ENCODE data around the gene HRG.

HRG gene

DNA sequence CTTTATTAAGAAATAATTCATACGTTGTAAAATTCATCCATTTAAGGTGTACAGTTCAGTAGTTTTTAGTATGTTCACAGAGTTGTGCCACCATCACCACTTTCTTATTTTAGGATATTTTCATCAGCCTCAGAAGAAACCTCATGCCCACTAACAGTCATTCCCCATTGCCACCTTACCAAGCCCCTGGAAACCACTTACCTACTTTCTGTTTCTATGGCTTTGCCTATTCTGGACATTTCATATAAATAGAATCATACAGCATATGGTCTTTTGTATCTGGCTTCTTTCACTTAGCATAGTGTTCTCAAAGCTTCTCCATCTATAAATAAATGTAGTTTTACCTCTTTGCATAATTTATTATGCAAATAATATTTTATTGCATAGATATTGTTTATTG lies 19.0 kb upstream of the HRG start:
- no peak overlapping the region for H3K9ac ChIP-seq (ENCODE audit: low read length)
- no peaks in the 10 kb centered on the region for H3K4me1 ChIP-seq (ENCODE audit: control insufficient read depth, insufficient read depth, low read depth, low read length)
- no peak overlapping the region for H2BK15ac ChIP-seq (ENCODE audit: low read depth, poor library complexity, severe bottlenecking)
- no peak overlapping the region for H3K4me3 ChIP-seq (ENCODE audit: insufficient read depth in 1 of 2, low read depth in 1 of 2, low read length in 2 of 2)
- no peak overlapping the region for H3K23ac ChIP-seq (ENCODE audit: low read length in 2 of 2)
- no peak overlapping the region for H3K18ac ChIP-seq (ENCODE audit: low read depth in 1 of 2, low read length in 2 of 2)
- no peak overlapping the region for H2BK5ac ChIP-seq (ENCODE audit: low read depth, low read length, poor library complexity, severe bottlenecking)
- H3K14ac ChIP-seq (ENCODE audit: low read length in 2 of 2): no peak overlapping the region
- H4K91ac ChIP-seq (ENCODE audit: low read length): no peak overlapping the region
- no peak for DNase-seq
- H2BK12ac ChIP-seq (ENCODE audit: low read length in 2 of 2): no peak overlapping the region
- H3K4ac ChIP-seq (ENCODE audit: low read depth in 1 of 2, low read length in 2 of 2): no peak overlapping the region
- peaks cover 29% of the 10 kb centered on the region in 2 experiments for H3K27me3 ChIP-seq (ENCODE audit: control insufficient read depth in 1 of 2, insufficient read depth in 1 of 2, low read length in 2 of 2)
- no peak overlapping the region for H2BK120ac ChIP-seq (ENCODE audit: low read depth, low read length)
- 80% methylated on average over 1 of the region's 1 CpG for WGBS
- H3K79me1 ChIP-seq (replicated peaks; ENCODE audit: low read length, poor library complexity, severe bottlenecking): no peaks in the 10 kb centered on the region
- H3K27ac ChIP-seq (ENCODE audit: low read length, poor library complexity, severe bottlenecking): no peak overlapping the region
- H3K36me3 ChIP-seq (ENCODE audit: control insufficient read depth in 1 of 2, insufficient read depth in 2 of 2, low read depth in 1 of 2, low read length in 2 of 2): no peaks in the 10 kb centered on the region
- no peaks in the 10 kb centered on the region for H3K9me3 ChIP-seq (ENCODE audit: control insufficient read depth, low read length)
- H4K8ac ChIP-seq (ENCODE audit: low read length): no peak overlapping the region
- no peak overlapping the region for H2AFZ ChIP-seq (ENCODE audit: low read depth, low read length)
- no peak overlapping the region for H3K4me2 ChIP-seq (ENCODE audit: low read length, poor library complexity, severe bottlenecking)
- no peak overlapping the region for H2AK5ac ChIP-seq (ENCODE audit: low read length, severe bottlenecking)

DNA sequence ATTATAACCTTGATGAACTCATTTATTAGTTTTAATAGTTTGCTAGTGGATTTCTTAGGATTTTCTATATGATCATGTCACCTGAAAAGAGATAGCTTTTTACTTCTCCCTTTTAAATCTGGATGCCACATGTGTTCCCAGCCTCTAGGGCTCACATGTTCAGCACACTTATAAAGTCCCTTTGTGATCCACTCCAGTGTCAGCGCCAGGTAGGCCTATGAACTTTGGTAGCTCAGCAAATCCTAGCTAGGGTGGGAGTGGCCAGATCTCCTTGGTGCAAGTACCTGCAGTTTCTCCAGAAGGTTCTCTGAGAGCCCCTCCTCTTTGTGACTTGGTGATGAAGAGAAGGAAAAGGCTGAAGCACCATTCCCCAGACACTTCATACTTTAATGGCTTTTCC lies 17.0 kb upstream of the HRG start:
- Histone ChIP-seq H3K18ac (ENCODE audit: low read depth in 1 of 2, low read length in 2 of 2) (no peak overlapping the region), H3K23ac (ENCODE audit: low read length in 2 of 2) (no peak overlapping the region), H2BK12ac (ENCODE audit: low read length in 2 of 2) (no peak overlapping the region), H2BK5ac (ENCODE audit: low read depth, low read length, poor library complexity, severe bottlenecking) (no peak overlapping the region), H3K4ac (ENCODE audit: low read depth in 1 of 2, low read length in 2 of 2) (no peak overlapping the region), H3K4me2 (ENCODE audit: low read length, poor library complexity, severe bottlenecking) (no peak overlapping the region), H2BK15ac (ENCODE audit: low read depth, poor library complexity, severe bottlenecking) (no peak overlapping the region), H2AFZ (ENCODE audit: low read depth, low read length) (no peak overlapping the region), H2BK120ac (ENCODE audit: low read depth, low read length) (no peak overlapping the region), H3K9ac (ENCODE audit: low read length) (no peak overlapping the region), H3K14ac (ENCODE audit: low read length in 2 of 2) (no peak overlapping the region), H3K79me1 (replicated peaks; ENCODE audit: low read length, poor library complexity, severe bottlenecking) (no peaks in the 10 kb centered on the region), H3K4me3 (ENCODE audit: insufficient read depth in 1 of 2, low read depth in 1 of 2, low read length in 2 of 2) (no peak overlapping the region), H2AK5ac (ENCODE audit: low read length, severe bottlenecking) (no peak overlapping the region), H4K91ac (ENCODE audit: low read length) (no peak overlapping the region), H3K27me3 (ENCODE audit: control insufficient read depth in 1 of 2, insufficient read depth in 1 of 2, low read length in 2 of 2) (peaks cover 27 to 41% of the 10 kb centered on the region in 2 experiments), H3K9me3 (ENCODE audit: control insufficient read depth, low read length) (no peaks in the 10 kb centered on the region), H3K36me3 (ENCODE audit: control insufficient read depth in 1 of 2, insufficient read depth in 2 of 2, low read depth in 1 of 2, low read length in 2 of 2) (no peaks in the 10 kb centered on the region), H3K27ac (ENCODE audit: low read length, poor library complexity, severe bottlenecking) (no peak overlapping the region), H4K8ac (ENCODE audit: low read length) (no peak overlapping the region), H3K4me1 (ENCODE audit: control insufficient read depth, insufficient read depth, low read depth, low read length) (no peaks in the 10 kb centered on the region)
- WGBS: 87% methylated on average over 1 of the region's 1 CpG
- DNase-seq: no peak

DNA sequence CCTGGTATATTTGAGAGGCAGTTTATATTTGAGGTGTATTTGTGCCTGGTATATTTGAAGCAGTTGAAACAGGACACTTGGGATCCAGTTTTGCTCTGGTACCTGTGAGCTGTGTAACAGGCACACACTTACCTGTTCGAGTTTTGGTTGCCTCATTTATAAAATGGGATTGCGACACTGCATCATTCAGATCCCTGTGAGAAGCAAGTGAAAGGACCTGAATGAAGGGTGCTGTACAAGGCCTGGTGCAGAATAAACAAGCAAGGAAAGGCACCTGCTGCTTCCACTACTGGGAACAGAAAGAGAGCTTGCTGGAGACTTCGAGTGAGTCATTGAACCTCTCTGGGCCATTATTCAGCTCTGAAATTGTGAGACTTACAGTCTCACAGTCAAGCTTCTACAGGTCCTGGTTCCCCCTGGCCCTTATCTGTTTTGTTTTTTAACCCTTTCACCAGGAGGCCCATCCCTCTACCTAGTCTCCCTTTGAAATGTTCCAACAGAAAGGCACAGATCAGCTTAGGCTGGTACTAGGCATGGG lies 14.1 kb upstream of the HRG start:
- Histone ChIP-seq H3K4ac (ENCODE audit: low read depth in 1 of 2, low read length in 2 of 2) (no peak overlapping the region), H3K36me3 (ENCODE audit: control insufficient read depth in 1 of 2, insufficient read depth in 2 of 2, low read depth in 1 of 2, low read length in 2 of 2) (no peaks in the 10 kb centered on the region), H3K4me1 (ENCODE audit: control insufficient read depth, insufficient read depth, low read depth, low read length) (peaks cover 2% of the 10 kb centered on the region), H3K9ac (ENCODE audit: low read length) (no peak overlapping the region), H3K79me1 (replicated peaks; ENCODE audit: low read length, poor library complexity, severe bottlenecking) (no peaks in the 10 kb centered on the region), H3K18ac (ENCODE audit: low read depth in 1 of 2, low read length in 2 of 2) (no peak overlapping the region), H3K9me3 (ENCODE audit: control insufficient read depth, low read length) (no peaks in the 10 kb centered on the region), H3K27me3 (ENCODE audit: control insufficient read depth in 1 of 2, insufficient read depth in 1 of 2, low read length in 2 of 2) (peaks cover 21 to 50% of the 10 kb centered on the region in 2 experiments), H3K4me3 (ENCODE audit: insufficient read depth in 1 of 2, low read depth in 1 of 2, low read length in 2 of 2) (no peak overlapping the region), H3K23ac (ENCODE audit: low read length in 2 of 2) (no peak overlapping the region), H3K14ac (ENCODE audit: low read length in 2 of 2) (no peak overlapping the region), H2BK12ac (ENCODE audit: low read length in 2 of 2) (no peak overlapping the region), H2BK5ac (ENCODE audit: low read depth, low read length, poor library complexity, severe bottlenecking) (no peak overlapping the region), H4K8ac (ENCODE audit: low read length) (no peak overlapping the region), H3K27ac (ENCODE audit: low read length, poor library complexity, severe bottlenecking) (no peak overlapping the region), H2BK120ac (ENCODE audit: low read depth, low read length) (no peak overlapping the region), H3K4me2 (ENCODE audit: low read length, poor library complexity, severe bottlenecking) (no peak overlapping the region), H4K91ac (ENCODE audit: low read length) (no peak overlapping the region), H2AFZ (ENCODE audit: low read depth, low read length) (no peak overlapping the region), H2BK15ac (ENCODE audit: low read depth, poor library complexity, severe bottlenecking) (no peak overlapping the region), H2AK5ac (ENCODE audit: low read length, severe bottlenecking) (no peak overlapping the region)
- WGBS: 79% methylated on average over 3 of the region's 3 CpGs
- no peak for DNase-seq

DNA sequence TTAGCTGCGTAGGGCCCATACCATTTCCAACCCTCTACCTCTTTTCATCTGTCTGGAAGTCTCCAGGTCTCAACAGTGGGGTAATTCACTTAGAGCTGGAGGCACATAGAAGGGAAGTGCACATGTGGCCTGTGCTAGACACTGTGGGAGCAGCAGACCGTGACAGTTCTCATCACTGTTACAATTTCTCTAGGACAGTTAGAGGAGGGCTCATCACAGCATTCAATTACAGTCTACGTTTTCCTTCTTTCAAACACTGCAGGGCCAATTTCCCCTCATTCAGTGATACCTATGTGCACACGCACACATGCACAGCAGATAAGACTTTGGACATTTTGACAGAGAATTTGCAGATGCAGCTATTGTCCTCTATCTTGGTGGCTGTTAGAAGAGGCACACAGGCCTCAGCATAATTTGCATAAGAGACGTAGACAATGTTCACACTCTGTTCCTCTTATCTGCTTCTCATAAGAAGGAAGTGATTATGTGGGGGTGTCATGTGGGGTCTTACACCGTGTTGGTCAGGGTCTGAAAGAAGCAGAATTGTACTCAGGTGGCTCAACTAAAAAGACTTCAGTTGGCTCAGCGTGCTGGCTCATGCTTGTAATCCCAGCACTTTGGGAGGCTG lies 12.6 kb upstream of the HRG start:
- Histone ChIP-seq H3K79me1 (replicated peaks; ENCODE audit: low read length, poor library complexity, severe bottlenecking) (no peaks in the 10 kb centered on the region), H3K9ac (ENCODE audit: low read length) (no peak overlapping the region), H4K91ac (ENCODE audit: low read length) (peak overlapping the region; percentile 21), H2AFZ (ENCODE audit: low read depth, low read length) (no peak overlapping the region), H3K27ac (ENCODE audit: low read length, poor library complexity, severe bottlenecking) (no peak overlapping the region), H2BK5ac (ENCODE audit: low read depth, low read length, poor library complexity, severe bottlenecking) (no peak overlapping the region), H3K27me3 (ENCODE audit: control insufficient read depth in 1 of 2, insufficient read depth in 1 of 2, low read length in 2 of 2) (peaks cover 21 to 50% of the 10 kb centered on the region in 2 experiments), H2BK12ac (ENCODE audit: low read length in 2 of 2) (no peak overlapping the region), H3K4ac (ENCODE audit: low read depth in 1 of 2, low read length in 2 of 2) (no peak overlapping the region), H3K18ac (ENCODE audit: low read depth in 1 of 2, low read length in 2 of 2) (no peak overlapping the region), H2AK5ac (ENCODE audit: low read length, severe bottlenecking) (no peak overlapping the region), H3K36me3 (ENCODE audit: control insufficient read depth in 1 of 2, insufficient read depth in 2 of 2, low read depth in 1 of 2, low read length in 2 of 2) (no peaks in the 10 kb centered on the region), H2BK120ac (ENCODE audit: low read depth, low read length) (no peak overlapping the region), H3K9me3 (ENCODE audit: control insufficient read depth, low read length) (no peaks in the 10 kb centered on the region), H4K8ac (ENCODE audit: low read length) (no peak overlapping the region), H3K4me3 (ENCODE audit: insufficient read depth in 1 of 2, low read depth in 1 of 2, low read length in 2 of 2) (no peak overlapping the region), H2BK15ac (ENCODE audit: low read depth, poor library complexity, severe bottlenecking) (no peak overlapping the region), H3K4me2 (ENCODE audit: low read length, poor library complexity, severe bottlenecking) (no peak overlapping the region), H3K4me1 (ENCODE audit: control insufficient read depth, insufficient read depth, low read depth, low read length) (peaks cover 2% of the 10 kb centered on the region), H3K23ac (ENCODE audit: low read length in 2 of 2) (no peak overlapping the region), H3K14ac (ENCODE audit: low read length in 2 of 2) (no peak overlapping the region)
- DNase-seq: no peak
- 85% methylated on average over 7 of the region's 7 CpGs for WGBS
